Measurements from ENCODE around the gene DVL2.

- TF ChIP-seq CTCF (conservative IDR thresholded peaks at IDR 0.05 in 1 of 2, IDR thresholded peaks at IDR 0.05 in 1 of 2; ENCODE audit: low read depth in 1 of 2, low read length in 2 of 2) (no peak), EZH2 (IDR thresholded peaks at IDR 0.05; ENCODE audit: low read length, missing control alignments) (no peak)
Observed at GRCh38 chr17:7207120-7208001, 27.0 kb downstream of the DVL2 start.
